ENCODE results near the gene THSD7B.
"Not testable (repeated sequence)": the region's sequence is repeated elsewhere in the genome, so short reads cannot be mapped to it uniquely, and the experiment has no call there.

- TF ChIP-seq CTCF (IDR thresholded peaks at IDR 0.05 in 8 of 11, conservative IDR thresholded peaks at IDR 0.05 in 3 of 11); POLR2A (IDR thresholded peaks at IDR 0.05); POLR2AphosphoS5 (IDR thresholded peaks at IDR 0.05): not testable (repeated sequence)
These were observed 216.3 kb downstream of the THSD7B start for GRCh38 chr2:136981689-136982088.

Data from spleen (tissue), 7 donors.